Adrenal gland (tissue), 19 donors: Measurements from ENCODE around the gene SANBR. TPM values are rescaled to one million over a fixed set of nuclear protein-coding genes. Genes with fewer than 3 reads are reported as not detected.

Experiments used
- DNase-seq, 7 donors: peaks; one replicate each; pipeline ENCODE4 v3.0.0-alpha.2; 2019 to 2020
- H3K27ac ChIP-seq, 5 donors: fragments of 200-600 bp; sonication (generic) in 4 of 5; 1 replicate in 3 of 5; 2 replicates in 2 of 5; pipeline versions ENCODE4 v1.5.1 to v1.8.0; 2016 to 2020; ENCODE audit warnings: mild to moderate bottlenecking in 1 of 5
- H3K27me3 ChIP-seq: fragments of 200-600 bp; 2 replicates; pipeline ENCODE4 v1.8.0; 2021
- H3K36me3 ChIP-seq, 2 donors: fragments of 200-600 bp; replicated peaks in 1 of 2; 1 replicate in 1 of 2; 2 replicates in 1 of 2; pipeline versions ENCODE4 v1.5.1 to v1.8.0; 2018 to 2022
- H3K4me1 ChIP-seq, 2 donors: fragments of 200-600 bp; replicated peaks in 1 of 2; 1 replicate in 1 of 2; 2 replicates in 1 of 2; pipeline versions ENCODE4 v1.5.1 to v1.8.0; 2018 to 2021
- H3K4me3 ChIP-seq, 4 donors: fragments of 200-600 bp; sonication (generic) in 3 of 4; one replicate each; pipeline ENCODE4 v1.5.1; 2016 to 2018
- H3K9me3 ChIP-seq, 3 donors: fragments of 200-600 bp; sonication (generic) in 1 of 3; replicated peaks in 1 of 3; 1 replicate in 2 of 3; 2 replicates in 1 of 3; pipeline versions ENCODE4 v1.5.1 to v1.8.0; 2016 to 2021
- CTCF ChIP-seq, 6 experiments: fragments of 450-650 bp in 4 of 6; fragments of 200-600 bp in 2 of 6; sonication (generic) in 1 of 6; IDR thresholded peaks; 1 replicate in 5 of 6; 2 replicates in 1 of 6; pipeline versions ENCODE4 v1.5.1 to v1.8.0; 2016 to 2021; ENCODE audit warnings: antibody characterized with exemption in 6 of 6, mild to moderate bottlenecking in 2 of 6, moderate library complexity in 1 of 6
- POLR2A ChIP-seq, 2 donors: fragments of 450-650 bp; IDR thresholded peaks; one replicate each; pipeline ENCODE4 v1.6.1; 2017; ENCODE audit warnings: antibody characterized with exemption in 2 of 2, mild to moderate bottlenecking in 2 of 2, moderate library complexity in 1 of 2
- WGBS, 4 donors: extraction: QIAGEN DNeasy Blood & Tissue Kit in 2 of 4; methylation state at CpG; one replicate each; pipeline versions ENCODE4 v1.1.5 to v1.1.7; 2013 to 2017; 5-methylcytosine and 5-hydroxymethylcytosine counted together
- intact Hi-C, 2 donors: fragments of 100-400 bp; cut with DNase I; formaldehyde crosslinking; loops; one replicate each; pipeline versions ENCODE4 v1.14.1 to v1.15.0; 2022 to 2023
- long read RNA-seq, 10 donors: library from polyadenylated mRNA in 3 of 10; unstranded in 2 of 10; stranded (forward) in 1 of 10; transcript quantifications; one replicate each; pipeline ENCODE4 v2.0.0 and lab custom pipeline, GENCODE V29; 2021 to 2026
- polyA plus RNA-seq, 3 donors: library from polyadenylated mRNA; stranded (reverse); fragments of 200-250 nt in 2 of 3; fragments of 350-450 nt in 1 of 3; fragmentation: Illumina TruSeq in 1 of 3; extraction: RNeasy Lipid Tissue Mini Kit (QIAGEN cat#74804) in 1 of 3; gene quantifications; one replicate each; pipeline ENCODE4 v1.2.3, GENCODE V29; 2013 to 2014
- total RNA-seq, 9 donors: library from RNA; depleted of rRNA in 4 of 9; stranded (reverse); fragments of >200 nt in 4 of 9; fragments of 120-200 nt in 1 of 9; fragmentation: NEBNext Ultra II Directional in 1 of 9; extraction: Animal tissue kit (Norgen Biotek cat#: 25700) in 1 of 9; gene quantifications; one replicate each; pipeline versions ENCODE4 v1.1.0 to v1.2.4, GENCODE V29; 2013 to 2023
- donor health status: healthy with polysubstance abuse.
- donor health status: Bipolar disorder and iron deficiency.
- donor health status: DM: yes; HTN: yes; CAD: no.
- donor health status: DM: no; HTN: no; CAD: no.
- donor health status: DM: no; HTN: no; CAD: no.
- donor health status: DM: yes; HTN: yes; CAD: no.

The SANBR gene
- 1 to 10 TPM; 1.2 to 7.4 (median 3.3) TPM for total RNA-seq
- 1 to 10 TPM; 2.6 to 4.6 (median 3.4) TPM for polyA plus RNA-seq
- long read RNA-seq, donor 1 = 0 reads
- long read RNA-seq, donor 2 = 0 reads
- long read RNA-seq, donor 3 = 0 reads
- long read RNA-seq, donor 4, partial matches to known transcripts = 2 of 4 reads
- long read RNA-seq, donor 4, other reads (novel, unspliced or antisense) = 2 of 4 reads
- long read RNA-seq, donor 5, partial matches to known transcripts = 0 of 1 reads
- long read RNA-seq, donor 5, other reads (novel, unspliced or antisense) = 1 of 1 reads
- long read RNA-seq, donor 6, partial matches to known transcripts = 2 of 2 reads
- long read RNA-seq, donor 6, other reads (novel, unspliced or antisense) = 0 of 2 reads
- long read RNA-seq, donor 7 = 0 reads
- long read RNA-seq, donor 8 = 0 reads
- long read RNA-seq, donor 9 = 0 reads
- long read RNA-seq, donor 10 = 0 reads

GRCh38 chr2:61065714-61066709 lies at the start of gene SANBR:
Gene SANBR, plus strand, starts transcription at chr2:61065871. Its CDS starts 4,480 bp downstream, at chr2:61070351.
- intact Hi-C loops = no loop called here
- H3K27me3 ChIP-seq = no peaks in the 10 kb centered on the region
- peak within 1 kb of the TSS; percentile 41 to 82 (median 68) for H3K4me3 ChIP-seq
- no peaks in the 10 kb centered on the region for H3K36me3 ChIP-seq
- no peak for TF ChIP-seq POLR2A (IDR thresholded peaks at IDR 0.05)
- TF ChIP-seq CTCF (IDR thresholded peaks at IDR 0.05) = no peak
- H3K4me1 ChIP-seq = peaks cover 0 to 5% of the 10 kb centered on the region in 2 donors
- H3K9me3 ChIP-seq = no peaks in the 10 kb centered on the region
- 1 to 2% (median 1%) methylated on average over 7 to 112 of the region's 112 CpGs for WGBS, 4 donors
- peak within 1 kb of the TSS in 4 of 5 donors; percentile 21 to 80 (median 76) for H3K27ac ChIP-seq
- DNase-seq = peak; percentile 86 to 93 (median 88)

GRCh38 chr2:61015976-61016375 lies 49.7 kb upstream of the SANBR start:
- WGBS, 4 donors = 28 to 34% (median 31%) methylated on average over 2 of the region's 2 CpGs
- no peak overlapping the region for H3K27ac ChIP-seq
- no peaks in the 10 kb centered on the region for H3K36me3 ChIP-seq
- no peaks in the 10 kb centered on the region for H3K27me3 ChIP-seq
- H3K4me1 ChIP-seq = peaks cover 9 to 49% of the 10 kb centered on the region in 2 donors
- intact Hi-C loops = no loop called here
- H3K9me3 ChIP-seq = no peaks in the 10 kb centered on the region
- TF ChIP-seq POLR2A (IDR thresholded peaks at IDR 0.05) (no peak), CTCF (IDR thresholded peaks at IDR 0.05) (no peak)
- DNase-seq = no peak
- H3K4me3 ChIP-seq = peak overlapping the region in 1 of 4 donors; percentile 95

DNA sequence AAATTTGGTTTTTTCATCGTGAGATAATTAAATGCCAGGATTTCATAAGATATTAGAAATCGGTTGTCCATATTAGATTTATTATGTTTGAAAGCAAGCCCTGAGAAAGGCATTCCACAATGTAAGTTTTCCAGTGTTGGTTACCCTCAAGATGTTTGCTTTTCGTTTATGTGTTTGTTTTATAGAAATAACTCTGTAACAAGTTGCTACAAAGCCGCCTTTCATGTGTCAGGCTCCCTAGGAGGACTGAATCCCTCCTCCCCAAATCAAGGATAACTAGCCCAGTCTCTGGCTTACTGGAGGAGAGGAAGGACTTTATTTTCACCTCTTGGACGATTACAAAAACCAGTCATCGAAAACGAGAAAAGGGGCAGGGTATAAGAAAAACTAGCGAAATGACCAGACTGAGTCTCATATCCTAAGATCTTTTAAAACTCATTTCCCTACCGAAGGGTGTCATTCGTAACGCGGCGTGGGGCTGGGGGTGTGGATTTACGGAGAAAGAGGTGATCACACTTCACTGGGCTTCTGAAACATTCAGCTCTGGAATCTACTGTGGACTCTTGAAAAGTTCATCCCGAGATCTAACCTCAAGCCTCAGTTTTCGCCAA lies 49.2 kb upstream of the SANBR start:
- Histone ChIP-seq H3K27me3 (no peaks in the 10 kb centered on the region), H3K27ac (peak overlapping the region; percentile 27 to 90 (median 85)), H3K36me3 (no peaks in the 10 kb centered on the region), H3K4me1 (peaks cover 9 to 49% of the 10 kb centered on the region in 2 donors), H3K4me3 (peak overlapping the region; percentile 56 to 96 (median 85)), H3K9me3 (no peaks in the 10 kb centered on the region)
- TF ChIP-seq POLR2A (IDR thresholded peaks at IDR 0.05) = no peak
- TF ChIP-seq CTCF (IDR thresholded peaks at IDR 0.05) = no peak
- intact Hi-C loops = no loop called here
- WGBS, 4 donors = 1 to 3% (median 2%) methylated on average over 16 of the region's 16 CpGs
- no peak for DNase-seq
